A549 (cell line): ENCODE measurements around the gene WLS.

Experiments
- ATOH8 ChIP-seq: fragments of 250-450 bp; sonication (Bioruptor Pico); IDR thresholded peaks from 2 replicates; pipeline ENCODE4 v1.5.0; 2020; ENCODE audit warnings: low read depth, mild to moderate bottlenecking, moderate library complexity
- CTCF ChIP-seq: fragments of >200 bp; sonication (Bioruptor Twin); formaldehyde crosslinking; IDR thresholded peaks from 3 replicates; pipeline ENCODE4 v1.5.1; 2016
- EP300 ChIP-seq, 2 experiments: fragments of >200 bp; sonication (Bioruptor Twin); formaldehyde crosslinking; IDR thresholded peaks; 2 replicates in 1 of 2; 3 replicates in 1 of 2; pipeline ENCODE4 v1.6.1; 2016 to 2017
- MAX ChIP-seq: IDR thresholded peaks from 2 replicates; pipeline ENCODE4 v1.6.1; 2012
- MAZ ChIP-seq: fragments of 150-350 bp; IDR thresholded peaks from 2 replicates; pipeline ENCODE4 v1.6.1; 2014; ENCODE audit warnings: antibody characterized with exemption, low read depth, low read length, borderline replicate concordance
- PHF8 ChIP-seq: fragments of 200-600 bp; sonication (generic); IDR thresholded peaks from 2 replicates; pipeline ENCODE4 v1.6.1; 2016; ENCODE audit warnings: low read depth, mild to moderate bottlenecking, antibody characterized with exemption, moderate library complexity, borderline replicate concordance
- RFX5 ChIP-seq: fragments of 450-650 bp; IDR thresholded peaks from 2 replicates; pipeline ENCODE4 v1.7.1; 2014; ENCODE audit warnings: antibody characterized with exemption, mild to moderate bottlenecking, moderate library complexity
- SMC3 ChIP-seq: fragments of >200 bp; sonication (Bioruptor Twin); formaldehyde crosslinking; IDR thresholded peaks from 3 replicates; pipeline ENCODE4 v1.6.1; 2018; ENCODE audit warnings: inconsistent platforms
- SREBF2 ChIP-seq: fragments of 450-650 bp; IDR thresholded peaks from 2 replicates; pipeline ENCODE4 v1.6.1; 2014; ENCODE audit warnings: mild to moderate bottlenecking, moderate library complexity

- TF ChIP-seq EP300 (IDR thresholded peaks at IDR 0.05) = no peak
- no peak for TF ChIP-seq CTCF
- no peak for TF ChIP-seq RFX5
- no peak for TF ChIP-seq SMC3
- no peak for TF ChIP-seq SREBF2
- no peak for TF ChIP-seq MAZ
- TF ChIP-seq PHF8 = no peak
- TF ChIP-seq ATOH8 = no peak
- TF ChIP-seq MAX = no peak
Observed at GRCh38 chr1:68136187-68136586, 96.1 kb downstream of the WLS start.
